GM12875 (cell line): ENCODE data around the gene TMEM176A.
A peak's percentile ranks its signal among the peaks of the same experiment; 100 is the strongest.
"Not testable (repeated sequence)": the region's sequence is repeated elsewhere in the genome, so short reads cannot be mapped to it uniquely, and the experiment has no call there.

Experiments used
- H3K4me3 ChIP-seq: one replicate; pipeline ENCODE4 v1.5.1; 2011; ENCODE audit warnings: low read depth, low read length, control low read depth
- CTCF ChIP-seq: IDR thresholded peaks from 2 replicates; pipeline ENCODE4 v1.5.1; 2011; ENCODE audit warnings: low read depth, mild to moderate bottlenecking, control low read depth, inconsistent platforms, low read length, moderate library complexity, borderline replicate concordance; ENCODE audit not compliant: insufficient read depth

The TMEM176A gene

GRCh38 chr7:150756858-150757257, 43.7 kb upstream of the TMEM176A start:
- H3K4me3 ChIP-seq, result no peak overlapping the region
- 0 out of 2 replicates have a peak, but pooled peaks have one; percentile 17 for TF ChIP-seq CTCF

DNA sequence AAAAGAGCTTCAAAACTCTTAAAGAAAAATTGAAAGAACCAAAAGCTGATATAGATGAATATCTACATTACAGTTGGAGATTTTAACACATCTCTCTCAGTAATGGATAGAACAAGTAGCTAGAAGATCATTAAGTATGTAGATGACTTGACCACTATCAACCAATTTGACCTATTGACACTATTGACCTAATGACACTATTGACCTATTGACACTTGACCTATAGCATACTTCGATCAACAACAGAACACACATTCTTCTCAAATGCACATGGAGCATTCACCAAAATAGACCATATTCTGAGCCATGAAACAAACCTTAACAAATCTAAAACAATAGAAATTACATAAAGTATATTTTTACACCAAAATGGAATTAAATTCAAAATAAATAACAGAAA, 41.1 kb upstream of the TMEM176A start:
- no peak for TF ChIP-seq CTCF
- H3K4me3 ChIP-seq, result no peak overlapping the region

GRCh38 chr7:150766334-150766709, 34.2 kb upstream of the TMEM176A start:
- H3K4me3 ChIP-seq, result no peak overlapping the region
- TF ChIP-seq CTCF, result no peak

DNA sequence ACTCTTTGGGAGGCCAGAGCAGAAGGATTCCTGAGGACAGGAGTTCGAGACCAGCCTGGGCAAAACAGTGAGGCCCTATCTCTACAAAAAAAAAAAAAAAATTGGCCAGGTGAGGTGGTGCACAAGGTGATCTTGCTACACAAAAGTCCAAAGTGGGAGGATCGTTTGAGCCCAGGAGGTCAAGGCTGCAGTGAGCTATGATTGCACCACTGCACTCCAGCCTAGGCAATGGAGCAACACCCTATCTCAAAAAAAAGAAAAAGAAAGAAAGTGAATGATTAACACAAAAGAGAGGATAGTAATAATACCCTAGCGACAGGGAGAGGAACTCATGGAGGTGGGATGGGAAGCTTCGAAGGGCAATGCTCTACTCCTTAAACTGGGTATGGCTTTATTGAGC, 30.8 kb upstream of the TMEM176A start:
- H3K4me3 ChIP-seq, result no peak overlapping the region
- TF ChIP-seq CTCF, result no peak

- not testable (repeated sequence) for H3K4me3 ChIP-seq
Observed at GRCh38 chr7:150774131-150774530, 26.4 kb upstream of the TMEM176A start.

- no peak overlapping the region for H3K4me3 ChIP-seq
- TF ChIP-seq CTCF, result no peak
Observed at GRCh38 chr7:150778014-150778737, 22.4 kb upstream of the TMEM176A start.

- H3K4me3 ChIP-seq, result no peak overlapping the region
- TF ChIP-seq CTCF, result peak; percentile 84
Observed at GRCh38 chr7:150778738-150779301, 21.7 kb upstream of the TMEM176A start.
